SW 1271 (cell line): Measurements from ENCODE around the gene IL21.

Experiments
- DNase-seq, 2 experiments: peaks; one replicate each; lab custom pipeline; 2025; lab: John Stamatoyannopoulos, UW

The IL21 gene

DNA sequence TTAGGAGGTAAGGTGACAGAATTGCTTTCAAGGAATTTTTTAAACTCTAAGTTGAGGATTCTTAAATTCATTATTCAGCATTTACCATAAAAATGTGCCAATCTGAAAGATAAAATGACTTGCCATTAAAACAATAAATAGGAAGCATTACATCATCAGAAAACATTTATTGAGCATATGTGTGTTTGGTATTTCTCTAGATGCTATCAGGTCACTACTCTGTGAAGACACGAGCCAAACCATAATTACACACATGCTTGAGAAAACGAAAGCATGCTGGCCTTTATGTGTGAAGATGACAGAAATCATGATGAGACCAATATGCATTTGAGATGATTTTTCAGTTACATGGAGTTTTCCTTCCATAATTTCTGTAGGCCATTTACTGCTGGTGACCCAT is 12.3 kb upstream of the IL21 start:
- no peak for DNase-seq

DNA sequence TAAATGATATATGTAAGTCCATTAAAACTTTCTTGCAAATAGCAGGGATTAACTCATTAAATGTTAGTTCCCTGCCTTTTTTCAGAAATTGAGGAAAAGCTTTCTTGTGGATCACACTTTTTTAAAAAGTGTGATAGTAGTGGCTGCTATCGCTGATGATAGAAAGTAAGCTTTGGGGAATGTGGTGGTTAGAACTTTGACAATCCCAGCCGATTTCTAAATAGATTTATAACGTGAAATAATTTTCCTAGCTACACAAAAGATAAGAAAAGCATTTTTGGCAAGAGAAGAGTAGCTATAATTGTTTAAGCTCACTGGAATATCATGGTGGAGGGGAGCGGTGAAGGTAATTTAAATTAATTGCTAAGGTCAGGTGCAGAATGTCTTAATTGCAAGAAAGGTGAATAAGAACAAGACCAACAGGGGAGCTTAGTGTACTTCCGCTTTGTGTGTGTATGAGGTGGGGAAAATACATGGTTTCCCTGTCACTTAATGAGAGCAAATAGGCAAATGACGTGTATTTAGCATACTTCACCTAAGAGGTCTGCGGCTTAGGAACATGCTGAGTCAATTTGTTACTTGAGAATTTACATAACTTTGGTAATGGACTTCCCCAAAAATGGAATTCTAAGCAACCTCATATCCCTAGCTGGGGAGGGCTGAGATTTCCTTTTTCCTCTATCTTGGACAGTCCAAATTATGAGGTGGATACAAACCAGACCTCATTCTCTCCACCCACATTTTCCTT is 11.7 kb upstream of the IL21 start:
- no peak for DNase-seq

DNA sequence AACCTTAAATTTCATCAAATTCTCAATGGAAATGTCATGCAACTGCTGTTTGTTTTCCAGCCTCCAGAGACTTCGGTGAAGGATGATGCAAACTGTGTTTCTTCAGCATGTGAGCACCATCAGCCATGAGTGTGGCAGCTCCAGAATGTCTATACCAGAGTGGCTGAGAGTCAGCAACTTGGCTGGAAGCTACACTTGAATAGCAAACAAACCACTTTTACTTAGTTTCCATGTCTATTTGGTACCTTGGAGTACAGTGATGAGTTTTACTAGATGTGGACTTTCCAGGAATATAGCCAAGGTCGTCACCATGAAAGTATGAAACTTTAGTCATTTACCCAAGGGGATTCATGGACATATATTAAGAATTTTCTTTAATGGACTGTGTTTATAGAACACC is 4.3 kb upstream of the IL21 start:
- no peak for DNase-seq

DNA sequence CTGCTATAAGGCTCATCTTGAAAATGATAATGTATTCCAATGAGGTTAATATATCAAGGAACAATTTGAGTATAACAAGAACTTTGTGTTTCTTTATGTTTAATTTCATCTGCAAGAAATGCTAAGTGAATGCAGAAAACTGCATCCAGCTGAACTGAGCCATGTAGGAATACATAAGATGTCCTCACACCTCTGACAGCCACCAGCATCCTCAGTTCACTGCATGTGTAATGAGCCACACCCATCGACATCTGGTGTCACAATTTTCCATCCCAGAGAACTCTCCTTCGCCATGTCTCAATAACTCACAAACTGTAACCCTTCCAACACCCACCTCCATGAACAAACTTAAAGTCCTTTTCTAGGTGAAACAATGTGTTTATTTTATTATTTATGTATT is 3.3 kb upstream of the IL21 start:
- DNase-seq, result no peak

DNA sequence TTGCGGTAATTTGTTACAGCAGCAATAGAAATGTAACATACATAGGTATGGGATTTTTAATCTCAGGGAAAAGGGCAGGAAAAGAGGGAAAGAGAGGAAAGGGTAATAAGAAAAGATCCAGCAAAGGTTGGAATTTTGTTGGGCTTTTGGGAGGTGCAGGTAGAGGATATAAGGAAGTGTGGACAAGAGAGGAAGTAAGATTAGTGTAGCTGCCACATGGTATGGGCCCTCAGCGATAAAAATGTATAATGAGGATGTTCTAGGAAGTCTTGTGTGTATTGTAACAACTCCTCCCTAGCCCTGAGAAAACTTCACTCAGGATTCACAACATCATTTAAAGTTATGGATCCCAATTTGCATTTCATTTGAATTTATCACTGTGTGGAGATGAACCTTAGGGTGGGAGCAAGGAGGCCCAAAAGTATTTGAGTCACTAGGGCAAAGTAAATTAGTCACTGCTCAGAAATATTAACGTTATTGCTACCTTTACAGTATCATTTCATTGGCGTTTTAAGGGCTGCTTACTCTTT is 2.8 kb upstream of the IL21 start:
- no peak for DNase-seq

DNA sequence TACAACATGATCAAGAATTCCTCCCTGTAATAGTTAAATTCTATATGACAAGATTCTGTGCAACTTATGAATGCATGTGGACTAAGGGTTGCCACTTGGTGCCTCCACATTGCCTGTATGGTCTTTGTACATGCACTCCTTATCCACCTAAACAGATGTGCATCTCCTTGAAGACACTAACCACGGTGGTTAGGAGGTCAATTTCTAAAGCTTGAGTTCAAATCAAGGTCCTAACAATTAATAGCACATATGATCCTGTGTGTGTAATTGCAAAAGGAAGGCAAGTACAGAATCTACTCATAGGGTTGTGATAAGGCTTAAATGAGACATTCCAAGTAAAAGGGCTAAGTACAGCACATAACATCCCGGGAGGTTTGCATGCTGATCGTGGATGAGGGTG is 1.5 kb upstream of the IL21 start:
- no peak for DNase-seq

DNA sequence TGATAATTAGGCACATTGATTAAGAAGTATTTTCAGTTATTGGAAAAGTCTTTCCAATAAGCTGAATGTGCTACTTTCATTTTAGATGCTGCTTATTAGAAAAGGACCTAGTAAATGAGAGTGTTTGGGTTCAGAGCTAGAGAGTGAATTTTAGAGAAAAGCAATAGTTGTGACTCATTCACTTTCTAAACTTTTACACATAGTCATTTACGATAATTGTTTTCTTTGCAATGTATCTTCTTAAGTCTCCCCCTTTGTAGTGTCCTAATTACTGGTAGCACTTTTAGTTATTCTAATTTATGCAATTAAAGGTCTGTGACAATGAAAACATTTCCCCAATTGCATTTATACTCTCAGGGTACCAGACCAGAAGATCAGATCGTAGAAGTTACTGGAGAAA is 1.3 kb downstream of the IL21 start:
- no peak for DNase-seq

DNA sequence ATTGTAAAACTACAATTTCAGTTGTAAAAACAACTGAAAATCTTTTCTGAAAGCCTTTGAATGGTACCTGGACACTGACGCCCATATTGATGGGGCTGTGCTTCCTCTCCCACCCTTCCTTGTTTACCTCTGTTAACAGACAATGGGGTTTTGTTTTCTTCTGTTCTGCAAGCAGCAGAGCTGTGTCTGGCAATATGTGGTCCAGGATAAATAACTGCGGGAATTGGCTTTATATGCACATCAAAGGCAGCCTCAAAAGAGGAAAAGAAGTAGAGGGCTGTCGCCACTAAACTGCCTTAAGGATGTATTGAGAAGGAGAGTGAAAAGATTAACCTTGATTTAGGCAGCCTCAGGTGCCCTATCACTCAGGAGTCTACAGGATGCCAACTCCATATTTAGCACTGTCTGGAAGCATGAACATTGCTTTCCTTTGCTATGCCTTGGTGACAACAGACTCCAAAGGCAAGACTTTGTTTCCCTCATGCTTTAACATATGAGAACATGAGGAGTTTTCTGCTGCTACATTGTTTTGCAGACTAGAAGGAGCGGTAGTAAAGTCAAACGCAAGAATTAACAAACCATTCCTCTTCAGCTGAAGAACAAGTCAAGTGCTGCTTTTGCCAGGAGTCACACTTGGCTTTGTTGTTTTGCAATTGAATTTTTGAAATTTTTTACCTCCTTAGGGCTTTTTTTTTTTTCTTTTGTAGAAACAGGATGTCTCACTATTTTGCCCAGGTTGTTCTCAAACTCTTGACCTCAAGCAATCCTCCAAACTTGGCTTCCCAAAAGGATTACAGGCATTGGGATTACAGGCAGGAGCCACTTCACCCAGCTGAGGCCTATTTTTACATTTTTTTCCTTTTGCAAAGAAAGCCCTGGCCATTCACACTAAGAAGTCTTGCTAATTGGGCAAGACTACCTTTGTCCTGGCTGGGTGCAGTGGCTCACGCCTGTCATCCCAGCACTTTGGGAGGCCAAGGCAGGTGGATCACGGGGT is 3.0 kb downstream of the IL21 start:
- DNase-seq, result no peak

DNA sequence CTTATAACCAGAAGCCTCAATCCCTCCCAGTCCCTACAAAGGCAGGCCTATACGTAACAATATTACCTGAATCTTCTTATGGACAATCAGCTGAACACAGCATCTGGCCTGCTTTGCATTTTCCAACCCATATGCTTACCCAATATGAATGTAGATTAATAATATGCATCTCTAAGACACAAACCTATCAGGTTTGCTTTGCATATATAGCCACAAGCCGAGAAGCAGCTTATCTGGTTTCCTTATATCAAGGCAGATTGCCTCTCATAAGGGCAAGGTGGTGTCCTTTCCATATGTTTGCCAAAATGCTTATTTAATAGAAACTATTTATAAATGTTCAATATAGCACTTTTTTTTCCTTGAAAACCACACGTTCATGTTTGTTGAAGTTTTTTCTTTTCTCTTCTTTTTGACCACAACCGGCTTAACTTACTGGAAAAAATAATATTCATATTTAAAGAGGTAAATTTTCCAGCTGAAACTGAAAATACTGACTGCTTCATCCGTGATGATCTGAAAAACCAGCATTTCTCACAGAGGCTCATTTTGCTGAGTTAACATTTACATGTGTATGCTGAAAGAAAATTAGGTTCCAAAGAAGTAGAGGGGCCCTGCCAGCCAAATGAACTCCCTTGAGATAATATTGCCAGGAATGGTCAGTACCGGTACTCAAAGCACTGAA is 3.8 kb downstream of the IL21 start:
- DNase-seq, result no peak

DNA sequence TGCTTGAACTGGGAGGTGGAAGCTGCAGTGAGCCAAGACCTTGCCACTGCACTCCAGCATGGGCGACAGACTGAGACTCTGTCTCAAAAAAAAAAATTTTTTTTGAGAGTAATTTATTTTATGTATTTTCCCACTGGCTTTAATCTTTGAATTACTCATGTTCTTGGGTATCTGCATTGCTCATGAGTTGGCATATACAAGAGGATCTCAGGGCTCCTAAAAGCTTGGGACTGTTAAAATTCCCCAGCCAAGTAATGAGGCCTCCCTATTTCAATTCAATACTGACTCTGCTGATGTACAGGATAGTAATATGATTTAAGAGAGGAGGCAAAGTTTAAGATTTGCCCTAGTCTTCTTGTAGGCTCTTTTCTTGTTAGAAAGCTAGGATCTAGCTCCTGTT is 6.2 kb downstream of the IL21 start:
- DNase-seq, result no peak

DNA sequence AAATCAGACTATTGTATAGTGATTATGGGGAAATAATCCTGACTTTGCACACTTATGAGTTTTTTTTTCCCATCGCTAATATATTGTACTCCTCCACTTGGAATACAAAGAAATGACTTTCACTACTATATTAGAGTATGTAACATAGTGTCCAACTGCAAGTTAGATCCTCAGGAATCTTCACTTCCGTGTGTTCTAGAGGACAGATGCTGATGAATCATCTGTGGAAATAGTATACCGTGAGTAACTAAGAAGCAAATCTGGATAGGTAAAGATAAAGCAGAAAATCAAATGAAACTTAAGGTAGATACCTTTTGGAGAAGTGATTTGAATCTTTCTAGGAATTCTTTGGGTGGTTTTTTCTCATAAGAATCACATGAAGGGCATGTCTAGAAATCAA is 8.3 kb downstream of the IL21 start:
- DNase-seq, result no peak

DNA sequence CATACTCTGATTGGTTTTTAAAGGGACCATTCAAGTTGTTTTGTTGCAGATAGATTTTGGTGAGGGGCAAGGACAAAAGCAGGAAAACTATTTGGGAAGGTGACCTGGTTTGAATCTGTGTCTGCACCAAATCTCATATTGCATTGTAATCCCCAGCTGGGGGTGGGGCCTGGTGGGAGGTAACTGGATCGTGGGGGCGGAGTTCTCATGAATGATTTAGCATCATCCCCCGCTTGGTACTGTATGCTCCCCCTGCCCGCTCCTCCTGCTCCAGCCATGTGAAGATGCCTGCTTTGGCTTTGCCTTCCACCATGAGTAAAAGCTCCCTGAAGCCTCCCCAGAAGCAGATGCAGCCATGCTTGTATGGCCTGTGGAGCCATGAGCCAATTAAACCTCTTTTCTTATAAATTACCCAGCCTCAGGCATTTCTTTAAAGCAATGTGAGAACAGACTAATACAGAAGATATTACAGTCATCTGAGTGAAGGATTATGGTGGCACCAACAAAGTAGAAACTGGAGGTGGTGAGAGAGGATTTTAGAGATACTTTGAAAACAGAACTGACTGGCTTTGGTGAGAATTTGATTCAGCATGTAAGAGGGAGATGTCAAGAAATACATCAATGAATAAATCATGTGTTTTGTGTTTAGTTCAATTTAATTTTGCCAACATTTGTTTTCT is 14.4 kb downstream of the IL21 start:
- no peak for DNase-seq

DNA sequence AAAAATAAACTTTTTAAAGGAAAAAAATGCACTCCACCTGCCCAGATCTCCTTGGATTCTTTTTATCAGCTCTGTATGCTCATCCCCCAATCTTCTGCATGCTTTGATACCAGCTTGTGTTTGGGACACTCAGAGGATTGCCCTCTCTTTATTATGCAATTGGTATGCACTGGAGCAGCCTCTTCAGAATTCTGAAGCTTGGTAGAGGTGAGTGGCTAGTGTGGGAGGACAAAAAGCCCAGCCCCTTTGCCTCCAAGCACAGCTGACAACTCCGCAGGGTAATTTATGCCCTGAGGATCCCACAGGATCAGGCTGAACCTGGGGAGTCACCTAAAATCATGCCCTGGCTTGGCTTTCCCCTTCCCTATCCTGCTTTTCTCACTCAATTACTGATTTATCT is 16.7 kb downstream of the IL21 start:
- no peak for DNase-seq

DNA sequence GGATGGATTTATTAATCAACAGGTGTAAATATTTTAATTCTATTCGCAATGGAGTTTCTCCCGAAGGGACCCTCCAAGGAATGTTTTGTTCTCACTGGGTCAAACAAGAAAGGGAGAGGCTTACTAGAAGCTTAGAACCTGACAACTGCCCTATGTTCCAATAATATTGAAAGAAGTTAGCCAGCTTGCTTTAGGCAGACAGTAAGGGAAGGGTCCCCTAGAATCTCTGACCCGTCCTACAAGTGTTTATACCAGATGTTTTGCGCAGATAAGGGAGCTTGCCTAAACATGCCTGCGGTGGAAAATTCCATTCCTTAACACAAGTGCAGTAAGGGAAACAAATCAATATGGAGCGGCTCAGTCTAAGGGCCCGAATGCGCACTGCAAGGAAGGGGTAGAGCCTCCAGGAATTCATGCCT is 17.7 kb downstream of the IL21 start:
- DNase-seq, result no peak

DNA sequence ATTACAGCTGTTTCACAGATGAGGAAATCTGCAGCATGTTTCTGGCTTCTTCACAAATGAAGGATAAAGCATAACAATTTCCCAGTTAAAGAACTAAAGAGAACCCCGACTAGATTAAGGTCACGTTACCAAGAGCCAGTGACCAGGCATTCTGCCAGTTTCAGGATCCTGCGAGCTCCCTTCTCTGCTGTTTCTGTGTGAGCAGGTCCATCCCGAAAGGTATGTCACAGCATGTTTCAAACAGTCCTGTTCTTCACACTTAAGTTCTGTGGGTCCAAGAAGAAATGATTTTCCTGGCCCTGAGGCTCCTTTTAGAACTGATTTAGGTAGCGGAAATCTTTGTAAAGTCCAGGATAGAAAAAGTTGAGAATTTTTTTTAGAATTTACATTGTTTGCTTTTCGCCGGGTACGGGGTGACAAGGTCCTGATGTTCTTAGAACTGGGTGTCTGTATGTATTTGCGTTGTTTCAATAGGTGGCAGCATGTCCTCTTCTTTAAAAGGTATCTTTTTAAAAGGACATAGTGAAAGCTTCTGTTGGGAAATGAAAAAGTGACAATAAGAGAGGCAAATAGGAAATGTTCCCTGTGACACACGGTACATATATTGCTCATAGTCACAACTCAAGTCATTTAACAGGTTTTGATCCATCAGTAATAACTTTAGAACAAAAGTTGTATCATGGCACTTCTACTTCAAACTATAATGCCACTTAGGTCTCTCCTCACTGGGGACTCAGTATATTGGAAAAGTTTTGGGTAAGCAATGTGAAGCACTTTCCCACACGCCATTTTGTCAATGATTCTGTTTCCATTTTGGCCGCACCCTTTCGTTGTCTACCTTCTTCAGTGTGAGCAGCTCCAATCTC is 18.4 kb downstream of the IL21 start:
- DNase-seq, result peak in 1 of 2 experiments; percentile 46

DNA sequence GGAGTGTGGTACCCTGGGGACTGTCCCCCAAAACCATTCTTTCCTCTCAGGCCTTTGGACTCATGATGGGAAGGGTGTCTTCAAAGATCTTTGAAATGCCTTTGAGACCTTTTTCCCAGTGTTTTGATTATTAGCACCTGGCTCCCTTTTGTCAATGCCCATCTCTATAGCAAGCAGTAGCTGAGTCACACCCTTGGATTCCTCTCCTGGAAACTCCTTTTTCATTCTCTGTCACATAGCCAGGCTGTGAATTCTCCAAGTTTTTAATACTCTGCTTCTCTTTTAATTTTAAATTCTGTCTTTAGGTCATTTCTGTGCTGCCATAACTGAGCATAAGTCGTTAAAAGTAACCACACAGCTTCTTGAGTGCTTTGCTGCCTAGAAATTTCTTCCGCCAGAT is 29.7 kb downstream of the IL21 start:
- DNase-seq, result no peak

DNA sequence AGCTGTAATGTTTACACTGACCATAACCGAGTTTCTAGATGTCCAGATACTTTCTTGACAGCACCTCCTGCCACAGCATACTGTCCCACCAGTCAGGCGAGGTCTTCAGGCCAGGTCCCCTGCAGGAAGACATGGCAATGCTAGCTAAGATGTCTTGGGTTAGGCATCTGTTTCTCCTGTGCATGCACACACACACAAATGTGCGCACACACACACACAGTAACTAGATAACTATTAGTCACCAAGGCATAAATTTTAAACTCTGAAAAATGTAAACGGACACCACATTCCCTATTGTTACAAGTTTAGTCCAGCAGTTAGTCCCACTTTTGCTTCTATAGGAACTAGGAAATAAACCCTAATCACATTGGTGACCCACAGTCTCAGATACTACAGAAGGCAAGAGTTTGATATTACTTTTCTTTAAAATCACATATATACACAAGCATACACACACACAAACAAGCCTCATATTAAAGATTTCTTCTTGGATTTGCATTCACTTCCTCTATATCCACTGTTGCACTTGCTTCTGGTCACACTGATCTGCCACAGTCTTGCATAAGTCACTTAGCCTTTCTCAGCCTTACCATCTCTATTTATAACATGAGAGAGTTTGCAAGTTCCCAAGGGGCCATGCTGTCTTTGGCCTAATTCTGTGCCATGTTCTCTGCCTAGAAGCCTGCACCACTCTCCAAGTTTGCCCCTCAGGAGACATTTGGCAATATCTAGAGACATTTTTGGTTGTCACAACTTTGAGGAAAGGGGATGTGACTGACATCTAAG is 32.2 kb downstream of the IL21 start:
- no peak for DNase-seq

DNA sequence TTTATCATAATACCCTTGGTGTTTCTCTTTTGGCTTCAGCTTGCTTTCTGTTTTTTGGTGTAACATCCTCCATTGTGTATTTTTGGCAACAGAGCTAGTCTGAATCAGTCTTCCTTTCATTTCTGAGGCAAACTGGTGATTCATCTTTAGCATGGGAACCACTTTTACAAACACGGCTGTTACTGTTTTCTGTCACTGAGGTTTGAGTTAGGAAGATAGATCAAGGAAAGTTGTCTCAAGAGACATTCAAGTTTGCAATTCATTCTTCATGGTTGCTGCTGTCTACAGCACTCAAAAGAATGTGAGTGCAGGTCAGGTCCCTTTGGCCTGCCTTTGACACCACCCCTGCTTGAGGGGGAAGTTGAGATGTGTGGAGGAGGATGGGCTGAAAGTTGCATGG is 36.3 kb downstream of the IL21 start:
- no peak for DNase-seq

DNA sequence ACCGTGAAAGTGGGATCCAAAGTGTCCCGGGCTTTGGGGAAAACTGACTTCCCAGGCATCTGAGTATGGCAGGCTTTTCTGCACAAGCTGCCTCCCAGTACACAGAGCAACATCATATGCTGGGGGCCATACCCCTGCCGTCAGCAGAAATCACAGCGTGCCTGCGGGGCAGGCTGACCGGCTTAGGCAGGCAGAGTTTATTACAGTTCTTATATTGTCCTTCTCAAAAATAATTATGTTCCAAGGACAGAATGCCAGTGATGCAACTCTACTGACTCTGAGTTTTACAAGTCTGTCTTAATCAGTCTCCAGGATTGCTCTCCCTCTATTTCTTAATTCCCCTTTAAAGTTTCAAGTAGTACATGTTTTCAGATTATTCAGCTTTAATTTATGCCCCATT is 37.0 kb downstream of the IL21 start:
- DNase-seq, result no peak
